Measurements from ENCODE around the gene TMEM86A.

DNA sequence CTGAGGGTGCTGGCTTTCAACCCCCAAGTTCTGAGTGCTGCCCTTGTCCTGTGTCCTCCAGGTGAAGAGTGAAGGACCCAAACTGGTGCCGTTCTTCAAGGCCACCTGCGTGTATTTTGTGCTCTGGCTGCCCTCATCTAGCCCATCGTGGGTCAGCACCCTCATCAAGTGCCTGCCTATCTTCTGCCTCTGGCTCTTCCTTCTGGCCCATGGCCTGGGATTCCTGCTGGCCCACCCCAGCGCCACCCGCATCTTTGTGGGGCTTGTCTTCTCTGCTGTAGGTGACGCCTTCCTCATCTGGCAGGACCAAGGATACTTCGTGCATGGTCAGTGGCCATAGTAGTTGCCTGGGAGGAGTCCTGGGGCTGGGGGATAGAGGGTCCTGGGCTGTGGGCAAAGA is 2.3 kb downstream of the TMEM86A start:
- TF ChIP-seq, protein P1, sequence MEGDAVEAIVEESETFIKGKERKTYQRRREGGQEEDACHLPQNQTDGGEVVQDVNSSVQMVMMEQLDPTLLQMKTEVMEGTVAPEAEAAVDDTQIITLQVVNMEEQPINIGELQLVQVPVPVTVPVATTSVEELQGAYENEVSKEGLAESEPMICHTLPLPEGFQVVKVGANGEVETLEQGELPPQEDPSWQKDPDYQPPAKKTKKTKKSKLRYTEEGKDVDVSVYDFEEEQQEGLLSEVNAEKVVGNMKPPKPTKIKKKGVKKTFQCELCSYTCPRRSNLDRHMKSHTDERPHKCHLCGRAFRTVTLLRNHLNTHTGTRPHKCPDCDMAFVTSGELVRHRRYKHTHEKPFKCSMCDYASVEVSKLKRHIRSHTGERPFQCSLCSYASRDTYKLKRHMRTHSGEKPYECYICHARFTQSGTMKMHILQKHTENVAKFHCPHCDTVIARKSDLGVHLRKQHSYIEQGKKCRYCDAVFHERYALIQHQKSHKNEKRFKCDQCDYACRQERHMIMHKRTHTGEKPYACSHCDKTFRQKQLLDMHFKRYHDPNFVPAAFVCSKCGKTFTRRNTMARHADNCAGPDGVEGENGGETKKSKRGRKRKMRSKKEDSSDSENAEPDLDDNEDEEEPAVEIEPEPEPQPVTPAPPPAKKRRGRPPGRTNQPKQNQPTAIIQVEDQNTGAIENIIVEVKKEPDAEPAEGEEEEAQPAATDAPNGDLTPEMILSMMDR (IDR thresholded peaks at IDR 0.05): no peak
- no peak for TF ChIP-seq EP300 (IDR thresholded peaks at IDR 0.05)

All from ovary (tissue), 3 donors.